Measurements from ENCODE around the gene ABR.

Gene ABR

GRCh38 chr17:1005361-1005946, 174.3 kb downstream of the ABR start:
- intact Hi-C loops (cut with DNase I): no loop called here
- DNase-seq: peak; percentile 54 to 97 (median 82)

GRCh38 chr17:1004769-1005295, 174.9 kb downstream of the ABR start:
- DNase-seq: peak in 2 of 10 donors; percentile 44 to 72
- intact Hi-C loops (cut with DNase I): loop anchor here (5.0 kb wide), 1 partner anchor 52 kb away; no protein-coding TSS in a partner anchor

- peak in 2 of 10 donors; percentile 84 to 86 for DNase-seq
- intact Hi-C loops (cut with DNase I): loop anchor here (5.0 kb wide), 1 partner anchor 53 kb away; no protein-coding TSS in a partner anchor
These were observed 175.6 kb downstream of the ABR start for GRCh38 chr17:1003972-1004768.

- peak in 2 of 10 donors; percentile 79 for DNase-seq
- intact Hi-C loops (cut with DNase I): loop anchor here (5.0 kb wide), 1 partner anchor 54 kb away; no protein-coding TSS in a partner anchor
These were observed 176.2 kb downstream of the ABR start for GRCh38 chr17:1003633-1003971.

- intact Hi-C loops (cut with DNase I): loop anchor here (5.0 kb wide), 1 partner anchor 54 kb away; no protein-coding TSS in a partner anchor
These were observed 176.8 kb downstream of the ABR start for GRCh38 chr17:1002771-1003555.

GRCh38 chr17:1002412-1002753, 177.4 kb downstream of the ABR start:
- intact Hi-C loops (cut with DNase I): loop anchor here (5.0 kb wide), 1 partner anchor 55 kb away; no protein-coding TSS in a partner anchor

More at GRCh38 chr17:1002771-1003555, 176.8 kb downstream of the ABR start:
- DNase-seq: peak in 6 of 10 donors; percentile 47 to 86 (median 69)

GRCh38 chr17:1001640-1002411, 178.0 kb downstream of the ABR start:
- peak in 3 of 10 donors; percentile 60 to 78 (median 64) for DNase-seq
- intact Hi-C loops (cut with DNase I): loop anchor here (5.0 kb wide), 1 partner anchor 55 kb away; no protein-coding TSS in a partner anchor

More at GRCh38 chr17:1002412-1002753, 177.4 kb downstream of the ABR start:
- DNase-seq: no peak

DNA sequence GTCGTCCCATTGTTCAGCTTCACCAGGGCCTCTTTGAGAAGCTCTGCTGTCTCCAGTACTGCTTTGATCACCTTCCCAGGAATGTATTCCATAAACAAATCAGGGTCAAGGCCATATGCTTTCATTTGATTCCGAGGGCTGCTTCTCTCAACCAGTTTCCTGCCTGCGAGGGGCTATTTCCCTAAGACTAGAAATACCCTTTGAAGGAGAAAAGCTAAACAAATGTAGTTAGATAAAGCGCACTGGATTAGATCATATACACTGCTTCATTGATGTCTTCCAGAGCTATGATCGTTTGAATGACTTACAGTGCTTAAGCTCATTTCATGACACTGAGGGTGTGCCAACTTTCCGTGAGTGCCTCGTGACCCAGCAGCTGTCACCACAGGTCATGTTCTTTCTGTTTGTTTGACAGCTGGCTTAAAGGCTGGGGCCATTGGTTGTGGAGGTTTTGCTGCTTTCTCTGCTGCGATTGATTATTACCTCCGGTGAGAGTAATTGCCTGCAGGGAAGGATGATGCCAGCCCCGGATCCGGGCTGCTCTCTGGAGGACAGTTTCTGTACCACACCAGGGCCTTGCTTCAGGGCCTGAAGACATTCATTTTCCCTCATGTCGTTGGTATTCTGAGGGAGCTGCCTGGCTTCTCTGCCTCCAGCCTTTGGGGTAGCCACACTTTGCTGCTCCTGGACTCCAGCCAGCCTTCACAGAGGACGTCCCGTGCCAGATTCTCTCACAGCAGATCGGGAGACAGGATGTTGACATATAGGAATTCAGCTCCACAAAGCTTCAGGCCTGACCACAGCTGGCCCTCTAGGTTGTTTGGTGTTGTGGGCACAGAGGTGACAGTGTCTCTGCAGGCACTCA, 179.0 kb downstream of the ABR start:
- intact Hi-C loops (cut with DNase I): loop anchor here (5.0 kb wide), 1 partner anchor 56 kb away; no protein-coding TSS in a partner anchor
- DNase-seq: peak in 2 of 10 donors; percentile 66 to 82

DNA sequence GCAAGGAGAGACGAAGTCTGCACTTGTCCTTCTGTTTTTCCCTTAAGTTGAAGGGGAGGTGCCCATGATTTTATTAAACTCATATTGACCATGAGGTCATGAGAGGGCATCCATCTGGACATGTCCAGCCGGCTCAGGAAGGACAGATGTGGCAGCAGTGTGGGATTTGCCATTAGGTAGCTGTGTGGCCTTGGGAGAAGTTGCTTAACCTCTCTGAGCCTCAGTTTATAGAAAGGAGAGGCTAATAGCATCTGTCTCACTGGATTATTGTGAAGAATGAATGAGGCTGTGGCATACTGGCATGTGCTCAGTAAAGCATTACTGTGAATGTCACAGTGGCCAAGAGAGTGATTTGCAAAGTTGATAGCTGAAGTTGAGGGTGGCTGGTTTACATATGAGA, 181.7 kb downstream of the ABR start:
- intact Hi-C loops (cut with DNase I): loop anchor here (5.0 kb wide), 1 partner anchor 206 kb away; no protein-coding TSS in a partner anchor
- peak in 2 of 10 donors; percentile 10 to 16 for DNase-seq

- intact Hi-C loops (cut with DNase I): loop anchor here (5.0 kb wide), 1 partner anchor 204 kb away; no protein-coding TSS in a partner anchor
- DNase-seq: peak; percentile 87 to 98 (median 91)
These were observed 183.0 kb downstream of the ABR start, which contains the start of gene TIMM22 for GRCh38 chr17:996554-997344. TSS of gene TIMM22 (plus strand) at chr17:997129. CDS start at chr17:997143, 14 bp downstream.

GRCh38 chr17:995324-995723, 184.5 kb downstream of the ABR start:
- intact Hi-C loops (cut with DNase I): loop anchor here (5.0 kb wide), 1 partner anchor 203 kb away; no protein-coding TSS in a partner anchor

GRCh38 chr17:992933-993332, 186.8 kb downstream of the ABR start:
- intact Hi-C loops (cut with DNase I): no loop called here
- DNase-seq: peak in 1 of 10 donors; percentile 57

More at GRCh38 chr17:995324-995723, 184.5 kb downstream of the ABR start:
- DNase-seq: peak in 2 of 10 donors; percentile 35 to 57

GRCh38 chr17:988561-988960, 191.2 kb downstream of the ABR start:
- intact Hi-C loops (cut with DNase I): no loop called here
- DNase-seq: peak in 2 of 10 donors; percentile 30 to 65

DNA sequence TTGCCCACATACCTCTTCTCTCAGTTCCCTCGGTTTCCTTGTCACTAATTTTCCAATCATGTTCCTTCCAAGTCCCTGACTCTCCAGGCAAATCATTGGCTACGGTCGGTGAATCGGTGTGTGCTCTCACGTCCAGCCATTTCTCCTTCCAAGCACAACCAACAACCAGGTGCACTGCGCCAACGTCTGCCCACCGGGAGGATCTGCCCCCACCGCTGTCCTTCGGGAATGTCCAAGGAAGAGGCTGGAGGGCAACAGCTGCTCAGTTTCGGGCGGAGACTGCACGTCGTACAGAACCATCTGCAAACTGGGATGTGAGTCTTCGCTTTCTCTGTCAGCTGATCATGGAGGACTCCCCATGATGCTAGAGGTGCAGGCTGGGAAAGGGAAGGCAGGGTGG, 191.8 kb downstream of the ABR start:
- peak in 2 of 10 donors; percentile 26 to 52 for DNase-seq
- intact Hi-C loops (cut with DNase I): no loop called here

GRCh38 chr17:986322-986929, 193.4 kb downstream of the ABR start:
- intact Hi-C loops (cut with DNase I): no loop called here

DNA sequence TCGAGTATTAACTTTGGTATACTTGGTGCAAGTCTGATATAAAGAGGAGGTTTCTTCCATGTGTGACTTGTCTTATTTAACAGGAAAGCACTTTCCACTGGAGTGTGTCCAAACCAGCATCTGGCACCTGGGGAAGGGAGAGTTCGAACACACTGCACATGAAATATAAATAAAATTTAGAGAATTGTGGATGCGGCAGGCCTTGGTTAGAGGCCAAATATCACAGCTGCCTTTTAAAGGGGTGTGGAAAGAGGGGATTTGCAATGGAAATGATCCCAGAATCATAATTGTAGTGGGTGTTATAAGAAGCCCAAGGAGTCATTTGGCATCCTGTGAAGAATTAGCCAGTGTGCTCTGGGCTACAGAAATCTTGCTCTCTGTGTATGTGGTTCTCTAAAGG, 195.9 kb downstream of the ABR start:
- peak in 2 of 10 donors; percentile 4 to 29 for DNase-seq
- intact Hi-C loops (cut with DNase I): no loop called here

More at GRCh38 chr17:986322-986929, 193.4 kb downstream of the ABR start:
- DNase-seq: peak in 2 of 10 donors; percentile 13 to 44

DNA sequence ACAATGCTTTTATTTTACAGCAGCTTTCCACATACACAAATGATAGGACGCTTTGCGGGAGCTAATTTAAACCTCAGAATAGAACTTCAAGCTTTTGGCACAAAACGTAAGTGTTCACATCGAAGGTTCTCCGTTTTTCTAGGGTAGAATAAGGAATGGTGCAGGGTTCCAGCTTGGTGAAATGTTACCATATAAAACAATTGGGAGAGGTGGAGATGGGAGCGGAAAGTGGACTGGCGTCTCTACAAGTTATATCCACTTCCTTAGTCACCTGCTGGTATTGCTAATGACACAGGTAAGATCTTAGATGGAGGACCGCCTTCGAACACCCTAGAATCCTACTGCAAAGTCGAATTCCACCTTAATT, 198.5 kb downstream of the ABR start:
- DNase-seq: no peak
- intact Hi-C loops (cut with DNase I): loop anchor here (1.0 kb wide), 1 partner anchor 186 kb away; no protein-coding TSS in a partner anchor
